Activated CD4-positive, alpha-beta T cell treated with anti-CD3 and anti-CD28 coated beads, Interleukin-10, Interleukin-2, amounts not matched to agents 100 ng/mL and 50 ng/mL, durations not matched to agents 16 hours and 8 hours (primary cell): Measurements from ENCODE around the gene SIDT1.

Source experiments
- DNase-seq: peaks from one replicate; pipeline ENCODE4 v3.0.0-alpha.2; 2020

Gene SIDT1

GRCh38 chr3:113531826-113532697 is at the start of gene SIDT1:
SIDT1 (plus strand) TSS chr3:113532555; CDS start chr3:113533022, 467 bp downstream.
- peak; percentile 80 for DNase-seq

- no peak for DNase-seq
Measured at GRCh38 chr3:113485161-113485609, 47.2 kb upstream of the SIDT1 start.

- DNase-seq: peak; percentile 29
Measured at GRCh38 chr3:113495035-113495434, 37.3 kb upstream of the SIDT1 start.

DNA sequence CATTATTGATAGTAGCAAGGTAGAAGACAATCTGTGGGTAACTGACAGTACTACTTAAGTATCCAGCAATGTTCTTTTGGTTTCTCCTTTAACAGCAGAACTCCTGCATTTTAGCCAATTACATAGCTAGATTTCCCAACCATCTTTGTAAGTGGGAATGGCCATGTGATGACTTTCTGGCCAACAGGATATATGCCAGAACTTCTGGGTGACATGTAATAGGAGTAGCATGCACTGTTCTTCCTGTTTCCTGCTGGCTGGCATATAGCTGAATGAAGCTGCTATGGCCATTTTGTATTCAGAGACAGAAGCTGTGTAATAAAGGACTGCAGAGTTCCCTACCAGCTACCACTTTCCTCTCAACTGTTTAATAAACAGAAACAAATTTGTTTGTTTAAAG is 35.4 kb upstream of the SIDT1 start:
- DNase-seq: no peak

DNA sequence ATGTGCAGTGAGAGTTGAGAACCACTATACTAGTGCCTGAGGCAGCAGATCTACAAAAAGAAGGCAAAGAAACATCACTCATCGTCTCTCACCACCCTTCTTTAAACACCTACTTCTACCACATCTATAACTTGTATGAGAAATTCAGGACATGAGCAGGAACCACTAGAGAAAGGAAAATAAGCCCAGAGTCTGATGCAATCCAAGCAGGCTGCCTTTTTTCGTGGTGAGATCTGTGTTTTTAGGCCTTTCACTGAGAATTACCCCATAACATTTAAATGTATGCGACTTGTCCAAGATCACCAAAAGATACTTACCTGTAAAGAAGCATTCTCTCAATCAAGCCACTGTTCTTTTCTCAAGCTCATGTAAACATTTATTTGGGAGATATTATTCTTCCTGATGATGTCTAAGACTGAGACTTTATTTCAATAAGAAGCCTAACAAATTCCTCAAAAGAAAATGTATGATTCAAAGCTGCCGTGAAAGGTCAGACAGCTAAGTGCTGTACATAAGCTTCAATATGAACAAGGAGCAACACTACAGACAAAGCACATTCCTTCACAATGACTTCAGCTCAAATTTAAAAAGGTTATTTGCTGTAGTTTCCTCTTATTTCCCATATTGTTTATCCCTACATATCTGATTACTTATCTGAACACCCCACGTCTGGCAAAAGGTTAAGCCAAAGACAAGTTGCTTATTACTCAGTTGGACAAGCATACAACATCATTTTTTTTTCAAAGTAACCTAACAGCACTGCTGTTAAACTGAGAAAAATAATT is 33.9 kb upstream of the SIDT1 start:
- no peak for DNase-seq

DNA sequence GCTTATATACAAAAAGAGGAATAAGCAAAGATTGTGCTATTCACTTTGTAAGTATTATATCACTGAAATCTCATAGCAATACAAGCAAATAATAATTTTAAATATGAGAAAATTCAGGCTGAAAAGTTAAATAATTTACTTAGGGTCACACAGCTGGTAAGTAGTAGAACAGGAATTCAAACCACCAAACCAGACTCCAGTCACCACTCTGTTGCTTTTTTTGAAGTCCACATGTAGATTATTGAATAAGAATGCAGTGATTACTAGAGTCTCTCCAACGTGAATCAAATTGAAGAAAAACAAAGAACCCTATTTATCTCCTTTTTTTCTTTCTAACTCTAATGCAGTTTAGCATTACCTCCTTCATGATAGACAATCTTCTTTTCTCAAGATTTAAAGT is 33.3 kb upstream of the SIDT1 start:
- no peak for DNase-seq

- DNase-seq: peak; percentile 13
Measured at GRCh38 chr3:113501597-113501996, 30.8 kb upstream of the SIDT1 start.

DNA sequence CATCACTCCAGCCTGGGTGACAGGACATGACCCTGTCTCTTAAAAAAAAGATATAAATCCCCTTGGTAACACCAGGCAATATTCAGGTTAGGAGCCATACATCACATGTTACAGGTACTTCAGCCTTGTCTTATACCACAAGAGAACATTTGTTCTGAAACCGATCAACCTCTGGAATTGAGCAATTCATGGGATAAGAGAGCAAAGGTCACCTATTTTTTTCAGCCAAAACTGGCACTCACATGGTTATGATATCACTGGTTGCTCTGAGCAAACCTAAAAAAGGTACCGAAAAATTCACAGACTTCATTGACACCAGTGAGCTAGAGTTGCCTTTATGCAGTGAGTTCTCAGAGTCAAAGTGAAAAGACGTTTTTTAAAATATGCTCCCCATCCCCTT is 26.5 kb upstream of the SIDT1 start:
- no peak for DNase-seq

DNA sequence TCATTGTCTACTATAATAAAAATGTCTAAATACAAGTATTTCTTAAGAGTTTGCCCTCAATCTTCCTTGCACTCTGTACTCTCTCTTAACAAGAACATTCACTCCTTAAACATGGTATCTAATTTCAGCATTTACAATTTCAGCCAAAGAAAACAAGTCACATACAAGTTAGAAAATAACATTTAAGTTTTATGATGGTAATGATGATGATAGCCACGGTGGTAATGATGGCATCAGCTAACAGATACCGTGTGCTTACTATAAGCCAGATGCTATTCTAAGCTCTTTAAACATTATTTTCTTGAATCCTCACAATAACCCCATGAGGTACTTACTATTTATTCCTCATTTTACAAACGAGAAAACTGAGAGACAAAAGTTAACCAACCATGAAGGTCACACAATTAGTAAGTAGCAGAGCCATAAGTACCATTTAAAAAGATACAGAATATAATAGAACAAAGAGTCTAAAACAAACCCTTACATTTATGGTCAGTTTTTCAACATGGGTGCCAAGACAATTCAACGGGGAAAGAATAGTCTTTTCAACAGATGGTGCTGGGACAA is 24.8 kb upstream of the SIDT1 start:
- no peak for DNase-seq

DNA sequence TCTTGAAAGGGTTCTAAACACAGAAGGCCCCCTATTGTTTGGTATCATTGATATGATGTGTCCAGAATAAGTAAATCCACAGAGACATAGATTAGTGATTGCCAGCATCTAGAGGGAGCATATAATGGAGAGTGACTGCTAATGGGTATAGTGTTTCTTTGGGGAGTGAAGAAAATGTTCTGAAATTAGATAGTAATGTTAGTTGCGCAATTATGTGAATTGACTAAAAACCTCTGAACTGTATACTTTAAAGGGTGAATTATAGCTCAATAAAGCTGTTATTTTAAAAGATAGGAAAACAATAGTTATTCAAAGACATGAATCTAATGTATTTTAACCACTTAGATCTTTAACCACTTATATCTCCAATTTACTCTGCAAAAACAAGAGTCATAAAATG is 23.4 kb upstream of the SIDT1 start:
- DNase-seq: no peak

- DNase-seq: peak; percentile 21
Measured at GRCh38 chr3:113514265-113514769, 18.0 kb upstream of the SIDT1 start.

GRCh38 chr3:113516115-113516505 is 16.2 kb upstream of the SIDT1 start:
- DNase-seq: no peak

GRCh38 chr3:113521981-113522380 is 10.4 kb upstream of the SIDT1 start:
- no peak for DNase-seq

GRCh38 chr3:113523241-113523640 is 9.1 kb upstream of the SIDT1 start:
- DNase-seq: no peak

DNA sequence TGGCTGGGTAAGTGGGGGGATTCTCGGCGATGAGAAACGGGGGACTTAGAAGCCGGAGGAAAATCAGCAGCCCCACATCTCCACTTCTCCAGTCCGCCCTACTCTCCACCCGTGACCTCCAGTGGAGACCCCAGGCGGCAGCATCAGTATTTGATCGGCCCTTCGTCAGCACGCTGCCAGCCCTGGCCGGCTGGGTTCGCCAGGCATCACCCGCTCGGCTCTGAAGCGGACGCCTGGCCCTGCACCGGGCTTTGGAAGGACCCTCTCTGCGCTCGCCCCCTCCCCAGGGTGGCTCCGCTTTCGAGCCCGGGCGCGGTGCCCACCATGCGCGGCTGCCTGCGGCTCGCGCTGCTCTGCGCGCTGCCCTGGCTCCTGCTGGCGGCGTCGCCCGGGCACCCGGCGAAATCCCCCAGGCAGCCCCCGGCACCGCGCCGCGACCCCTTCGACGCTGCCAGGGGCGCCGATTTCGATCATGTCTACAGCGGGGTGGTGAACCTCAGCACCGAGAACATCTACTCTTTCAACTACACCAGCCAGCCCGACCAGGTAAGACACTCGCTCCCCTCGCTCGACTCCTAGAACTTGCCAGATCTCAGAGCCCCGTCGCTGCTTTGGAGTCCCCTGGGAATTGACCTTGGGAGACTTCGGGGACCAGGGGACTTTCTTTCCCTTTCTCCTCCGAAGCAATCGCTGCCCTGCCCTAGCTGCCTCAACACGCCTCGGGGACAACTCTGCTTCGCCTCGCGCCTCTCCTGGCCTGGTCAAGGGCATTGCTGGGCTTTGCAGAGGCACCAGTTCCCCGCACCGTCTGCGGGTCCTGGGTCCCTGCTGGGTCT is 561 bp downstream of the SIDT1 start:
- peak; percentile 58 for DNase-seq

DNA sequence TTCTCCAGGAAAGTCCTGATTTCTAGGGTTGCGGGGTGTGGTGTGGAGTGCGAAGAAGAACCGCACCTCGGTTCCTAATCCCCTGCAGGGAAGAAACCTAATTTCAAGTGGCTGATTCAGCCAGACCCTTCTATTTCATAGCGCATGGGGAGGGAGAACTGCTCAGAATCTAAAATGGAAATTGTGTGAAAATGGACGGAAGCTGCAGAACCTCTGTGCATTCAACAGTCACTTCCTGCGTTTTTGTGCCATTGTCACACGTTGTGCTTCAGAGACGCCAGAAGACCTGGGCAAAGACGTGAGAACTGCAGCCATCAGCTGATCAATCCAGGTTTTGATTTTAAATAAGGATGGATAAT is 1.2 kb downstream of the SIDT1 start:
- DNase-seq: peak; percentile 72

DNA sequence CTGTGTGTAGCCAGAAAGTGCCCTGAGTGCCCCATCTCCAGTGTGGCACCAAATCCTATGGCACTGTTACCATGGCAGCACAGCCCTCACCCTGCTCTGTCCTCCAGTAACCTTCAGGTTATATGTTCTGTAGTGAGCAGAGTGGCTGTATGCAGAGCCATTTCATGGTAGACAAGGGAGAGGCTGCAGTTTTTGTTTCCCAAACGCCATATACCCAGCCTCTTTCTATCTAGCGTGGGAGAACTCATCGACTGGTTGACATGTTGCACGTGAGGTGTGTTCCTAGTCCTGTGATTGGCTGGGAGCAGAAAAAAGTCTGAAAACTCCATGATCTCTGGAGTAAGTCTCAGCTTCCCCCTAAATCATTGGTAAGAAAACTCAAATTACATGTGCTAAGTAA is 2.0 kb downstream of the SIDT1 start:
- peak; percentile 45 for DNase-seq

DNA sequence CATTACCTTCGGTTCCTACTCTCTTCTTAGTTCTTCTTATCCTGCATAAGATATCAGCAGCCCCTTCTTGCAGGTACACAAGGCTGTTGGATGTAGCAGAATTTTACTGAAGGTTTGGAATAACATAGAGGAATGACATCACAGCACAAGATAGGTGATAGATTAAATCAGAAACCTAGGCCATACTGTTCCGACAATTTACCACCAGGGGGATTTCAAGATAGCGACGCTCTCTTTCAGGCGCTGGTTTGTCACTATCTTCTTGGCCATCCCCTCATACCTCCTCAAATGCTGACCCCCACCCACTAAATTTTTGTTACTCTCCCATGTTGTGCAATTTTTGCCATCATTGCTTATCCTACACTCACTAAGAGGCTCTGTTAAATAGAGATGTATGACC is 3.5 kb downstream of the SIDT1 start:
- DNase-seq: no peak

- DNase-seq: no peak
Measured at GRCh38 chr3:113536627-113537101, 4.3 kb downstream of the SIDT1 start.

DNA sequence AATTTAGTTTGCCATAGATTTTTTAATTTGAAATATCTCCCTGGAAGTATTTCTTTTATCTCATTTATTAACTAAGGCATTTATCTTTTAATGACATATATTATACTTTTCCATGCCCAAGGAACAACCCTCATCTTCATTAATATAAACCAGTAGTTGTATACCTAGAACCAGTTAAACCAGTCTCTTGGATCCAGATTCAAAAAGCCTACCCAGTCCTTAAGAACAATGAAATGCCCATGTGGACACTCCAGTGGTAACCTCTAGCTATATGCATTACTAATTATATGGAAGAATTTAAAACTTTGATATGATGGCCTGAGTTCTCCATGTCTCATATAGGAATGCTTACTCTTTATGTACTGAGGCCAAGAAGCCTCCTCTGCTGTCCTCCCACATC is 4.8 kb downstream of the SIDT1 start:
- DNase-seq: no peak

DNA sequence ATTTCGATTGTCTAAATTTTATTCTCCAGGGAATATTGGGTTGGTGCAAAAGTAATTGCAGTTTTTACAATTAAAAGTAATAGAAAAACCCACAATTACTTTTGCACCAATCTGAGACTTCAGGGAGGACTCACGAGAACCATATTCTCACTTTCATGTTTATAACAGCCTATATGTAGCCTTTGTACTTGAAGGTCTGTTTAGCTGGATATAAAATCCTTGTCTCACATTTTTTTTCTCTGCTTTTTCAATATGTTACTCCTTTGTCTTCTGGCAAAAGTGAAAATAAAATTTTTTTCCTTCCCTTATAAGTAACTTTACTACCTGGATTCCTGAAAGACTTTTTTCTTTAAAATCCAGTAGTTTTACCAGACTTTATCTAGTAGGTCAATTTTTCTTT is 9.2 kb downstream of the SIDT1 start:
- no peak for DNase-seq

GRCh38 chr3:113545594-113545993 is 13.2 kb downstream of the SIDT1 start:
- DNase-seq: no peak
